Tibial nerve (tissue), 4 donors: ENCODE measurements around the gene MYL10. TPM values are rescaled to one million over a fixed set of nuclear protein-coding genes. Genes with fewer than 3 reads are reported as not detected.

Experiments
- DNase-seq, 2 donors: peaks; one replicate each; pipeline ENCODE4 v3.0.0-alpha.2; 2019; ENCODE audit warnings: low spot score in 2 of 2
- H3K27ac ChIP-seq, 4 donors: fragments of 200-600 bp; sonication (generic) in 3 of 4; one replicate each; pipeline ENCODE4 v1.5.1; 2017 to 2019; ENCODE audit warnings: mild to moderate bottlenecking in 1 of 4
- H3K27me3 ChIP-seq, 2 donors: fragments of 200-600 bp; sonication (generic) in 1 of 2; one replicate each; pipeline versions ENCODE4 v1.5.1 to v1.6.0; 2017 to 2019
- H3K36me3 ChIP-seq, 3 donors: fragments of 200-600 bp; sonication (generic); one replicate each; pipeline ENCODE4 v1.5.1; 2018 to 2019
- H3K4me1 ChIP-seq, 4 donors: fragments of 200-600 bp; sonication (generic) in 3 of 4; one replicate each; pipeline ENCODE4 v1.5.1; 2017 to 2019
- H3K4me3 ChIP-seq, 4 donors: fragments of 200-600 bp; sonication (generic) in 3 of 4; one replicate each; pipeline ENCODE4 v1.5.1; 2017 to 2019; ENCODE audit warnings: mild to moderate bottlenecking in 1 of 4, moderate library complexity in 1 of 4
- H3K9me3 ChIP-seq, 4 donors: fragments of 200-600 bp; sonication (generic) in 3 of 4; one replicate each; pipeline ENCODE4 v1.5.1; 2017 to 2019
- EP300 ChIP-seq, 2 donors: sonication (generic); formaldehyde crosslinking; IDR thresholded peaks; one replicate each; pipeline ENCODE4 v1.6.1; 2017; ENCODE audit warnings: antibody characterized with exemption in 2 of 2, mild to moderate bottlenecking in 1 of 2
- POLR2A ChIP-seq, 2 donors: fragments of 450-650 bp; IDR thresholded peaks; one replicate each; pipeline ENCODE4 v1.6.1; 2017; ENCODE audit warnings: antibody characterized with exemption in 2 of 2, mild to moderate bottlenecking in 2 of 2, moderate library complexity in 2 of 2
- WGBS, 2 donors: methylation state at CpG; one replicate each; pipeline ENCODE4 v1.1.5; 2018; 5-methylcytosine and 5-hydroxymethylcytosine counted together
- total RNA-seq, 4 donors: library from RNA; depleted of rRNA; stranded (reverse); fragments of >200 nt; gene quantifications; one replicate each; pipeline ENCODE4 v1.1.0, GENCODE V29; 2016
- TF ChIP-seq, protein P1 (sequence below), 5 experiments: fragments of 200-600 bp in 3 of 5; fragments of 450-650 bp in 2 of 5; sonication (generic) in 3 of 5; IDR thresholded peaks; one replicate each; pipeline ENCODE4 v1.5.1; 2016 to 2019; ENCODE audit warnings: antibody characterized with exemption in 5 of 5, mild to moderate bottlenecking in 3 of 5, moderate library complexity in 2 of 5

Gene MYL10
- total RNA-seq, 4 donors from 2014 or later = not detected

DNA sequence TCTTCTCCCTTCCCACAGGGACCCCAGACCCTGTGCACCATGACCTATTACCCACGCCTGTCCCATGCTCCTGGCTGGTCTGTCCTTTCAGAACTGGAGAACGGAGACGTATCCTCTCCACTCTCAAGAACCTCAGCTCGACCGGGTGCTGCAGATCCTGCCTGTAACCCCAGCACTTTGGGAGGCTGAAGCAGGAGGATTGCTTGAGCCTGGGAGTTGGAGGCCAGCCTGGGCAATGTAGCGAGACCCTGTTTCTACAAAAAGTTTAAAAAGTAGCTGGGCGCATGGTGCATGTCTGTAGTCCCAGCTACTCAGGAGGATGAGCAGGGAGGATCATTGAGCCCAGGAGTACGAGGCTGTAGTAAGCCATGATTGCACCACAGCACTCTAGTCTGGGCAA is 37.2 kb upstream of the MYL10 start:
- H3K9me3 ChIP-seq = peaks cover 0 to 17% (median 0%) of the 10 kb centered on the region in 4 donors
- WGBS, 2 donors = 81 to 86% methylated on average over 8 of the region's 8 CpGs
- no peak for TF ChIP-seq EP300 (IDR thresholded peaks at IDR 0.05)
- no peak for TF ChIP-seq POLR2A (IDR thresholded peaks at IDR 0.05)
- TF ChIP-seq, protein P1, sequence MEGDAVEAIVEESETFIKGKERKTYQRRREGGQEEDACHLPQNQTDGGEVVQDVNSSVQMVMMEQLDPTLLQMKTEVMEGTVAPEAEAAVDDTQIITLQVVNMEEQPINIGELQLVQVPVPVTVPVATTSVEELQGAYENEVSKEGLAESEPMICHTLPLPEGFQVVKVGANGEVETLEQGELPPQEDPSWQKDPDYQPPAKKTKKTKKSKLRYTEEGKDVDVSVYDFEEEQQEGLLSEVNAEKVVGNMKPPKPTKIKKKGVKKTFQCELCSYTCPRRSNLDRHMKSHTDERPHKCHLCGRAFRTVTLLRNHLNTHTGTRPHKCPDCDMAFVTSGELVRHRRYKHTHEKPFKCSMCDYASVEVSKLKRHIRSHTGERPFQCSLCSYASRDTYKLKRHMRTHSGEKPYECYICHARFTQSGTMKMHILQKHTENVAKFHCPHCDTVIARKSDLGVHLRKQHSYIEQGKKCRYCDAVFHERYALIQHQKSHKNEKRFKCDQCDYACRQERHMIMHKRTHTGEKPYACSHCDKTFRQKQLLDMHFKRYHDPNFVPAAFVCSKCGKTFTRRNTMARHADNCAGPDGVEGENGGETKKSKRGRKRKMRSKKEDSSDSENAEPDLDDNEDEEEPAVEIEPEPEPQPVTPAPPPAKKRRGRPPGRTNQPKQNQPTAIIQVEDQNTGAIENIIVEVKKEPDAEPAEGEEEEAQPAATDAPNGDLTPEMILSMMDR (IDR thresholded peaks at IDR 0.05) = no peak
- peaks cover 0 to 2% of the 10 kb centered on the region in 2 donors for H3K27me3 ChIP-seq
- DNase-seq = no peak
- H3K4me1 ChIP-seq = no peaks in the 10 kb centered on the region
- no peak overlapping the region for H3K4me3 ChIP-seq
- H3K27ac ChIP-seq = no peak overlapping the region
- H3K36me3 ChIP-seq = no peaks in the 10 kb centered on the region

DNA sequence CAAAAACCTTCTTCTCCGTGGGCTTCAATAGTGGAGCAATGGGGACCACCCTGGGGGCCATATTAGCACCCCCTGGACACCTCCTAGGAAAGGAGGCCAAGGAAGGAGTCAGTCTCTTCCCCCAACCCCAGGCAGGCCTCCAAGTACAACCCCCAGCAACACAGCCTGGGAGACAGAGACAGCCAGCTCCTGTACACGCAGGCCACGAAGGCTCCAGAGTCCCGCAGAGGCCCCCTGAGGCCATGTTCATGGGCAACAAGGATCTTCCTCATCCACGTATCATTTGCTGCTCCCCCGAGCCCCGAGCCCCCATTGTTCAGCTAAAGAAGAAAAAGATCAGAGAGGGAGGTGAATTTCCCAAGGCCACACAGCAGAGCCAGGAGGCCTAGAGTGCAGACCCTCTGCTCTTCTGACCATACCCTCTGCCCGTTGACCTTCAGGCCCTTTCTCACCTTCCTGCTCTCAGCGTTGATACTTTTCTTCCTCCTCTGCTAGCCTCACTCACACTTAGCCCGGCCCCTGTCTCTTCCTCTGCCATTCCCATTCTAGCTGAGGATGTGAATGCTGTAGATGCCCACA is 35.9 kb upstream of the MYL10 start:
- peaks cover 0 to 17% (median 0%) of the 10 kb centered on the region in 4 donors for H3K9me3 ChIP-seq
- H3K27me3 ChIP-seq = peaks cover 0 to 4% of the 10 kb centered on the region in 2 donors
- WGBS, 2 donors = 63 to 66% methylated on average over 10 of the region's 10 CpGs
- H3K4me1 ChIP-seq = no peaks in the 10 kb centered on the region
- H3K27ac ChIP-seq = no peak overlapping the region
- DNase-seq = no peak
- no peaks in the 10 kb centered on the region for H3K36me3 ChIP-seq
- H3K4me3 ChIP-seq = no peak overlapping the region
- TF ChIP-seq EP300 (IDR thresholded peaks at IDR 0.05) (no peak), POLR2A (IDR thresholded peaks at IDR 0.05) (no peak)
- TF ChIP-seq, protein P1 (IDR thresholded peaks at IDR 0.05) = no peak

GRCh38 chr7:101664436-101664835 is 35.3 kb upstream of the MYL10 start:
- Histone ChIP-seq H3K4me1 (no peaks in the 10 kb centered on the region), H3K36me3 (no peaks in the 10 kb centered on the region), H3K27ac (no peak overlapping the region), H3K27me3 (peaks cover 0 to 4% of the 10 kb centered on the region in 2 donors), H3K4me3 (no peak overlapping the region), H3K9me3 (peaks cover 0 to 17% (median 0%) of the 10 kb centered on the region in 4 donors)
- 32 to 39% methylated on average over 8 to 9 of the region's 9 CpGs for WGBS, 2 donors
- TF ChIP-seq POLR2A (IDR thresholded peaks at IDR 0.05) = no peak
- TF ChIP-seq EP300 (IDR thresholded peaks at IDR 0.05) = no peak
- TF ChIP-seq, protein P1 (IDR thresholded peaks at IDR 0.05) = no peak
- DNase-seq = no peak

GRCh38 chr7:101663747-101664146 is 34.7 kb upstream of the MYL10 start:
- Histone ChIP-seq H3K4me3 (no peak overlapping the region), H3K36me3 (no peaks in the 10 kb centered on the region), H3K27me3 (peaks cover 0 to 4% of the 10 kb centered on the region in 2 donors), H3K4me1 (no peaks in the 10 kb centered on the region), H3K9me3 (peaks cover 0 to 13% (median 0%) of the 10 kb centered on the region in 4 donors), H3K27ac (no peak overlapping the region)
- TF ChIP-seq POLR2A (IDR thresholded peaks at IDR 0.05) = no peak
- TF ChIP-seq EP300 (IDR thresholded peaks at IDR 0.05) = no peak
- TF ChIP-seq, protein P1 (IDR thresholded peaks at IDR 0.05) = no peak
- DNase-seq = no peak
- 93 to 94% methylated on average over 6 of the region's 6 CpGs for WGBS, 2 donors

DNA sequence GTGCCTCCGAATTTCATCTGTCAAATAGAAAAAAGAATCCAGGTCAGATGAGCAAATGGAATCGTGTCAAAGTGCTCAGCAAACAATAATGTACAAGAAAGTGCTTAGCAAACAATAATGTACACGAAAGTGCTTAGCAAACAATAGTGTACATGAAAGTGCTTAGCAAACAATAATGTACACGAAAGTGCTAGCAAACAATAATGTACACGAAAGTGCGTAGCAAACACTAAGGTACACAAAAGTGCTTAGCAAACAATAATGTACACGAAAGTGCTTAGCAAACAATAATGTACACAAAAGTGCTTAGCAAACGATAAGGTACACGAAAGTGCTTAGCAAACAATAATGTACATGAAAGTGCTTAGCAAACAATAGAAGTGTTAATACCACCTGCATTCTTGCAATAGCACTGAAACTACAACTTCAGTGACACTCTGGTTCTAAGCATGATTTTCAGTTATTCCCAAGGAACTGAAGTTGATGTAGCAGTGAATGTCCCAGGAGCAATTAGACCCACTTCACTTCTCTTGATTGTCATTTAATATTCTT is 33.4 kb upstream of the MYL10 start:
- Histone ChIP-seq H3K27ac (no peak overlapping the region), H3K27me3 (peaks cover 0 to 4% of the 10 kb centered on the region in 2 donors), H3K36me3 (no peaks in the 10 kb centered on the region), H3K4me1 (no peaks in the 10 kb centered on the region), H3K4me3 (no peak overlapping the region), H3K9me3 (peaks cover 0 to 11% (median 0%) of the 10 kb centered on the region in 4 donors)
- DNase-seq = no peak
- TF ChIP-seq EP300 (IDR thresholded peaks at IDR 0.05) = no peak
- TF ChIP-seq, protein P1 (IDR thresholded peaks at IDR 0.05) = no peak
- TF ChIP-seq POLR2A (IDR thresholded peaks at IDR 0.05) = no peak
- 79 to 85% methylated on average over 9 of the region's 9 CpGs for WGBS, 2 donors
